Prostate gland (tissue), 2 donors: Measurements from ENCODE around the gene CRYZ. TPM values are rescaled to one million over a fixed set of nuclear protein-coding genes. Genes with fewer than 3 reads are reported as not detected.

Experiments
- DNase-seq: peaks from one replicate; pipeline ENCODE4 v3.0.0-alpha.2; 2019; ENCODE audit warnings: low spot score
- H3K27ac ChIP-seq, 2 donors: fragments of 200-600 bp; sonication (generic); 2 replicates each; pipeline ENCODE4 v1.5.1; 2017 to 2019
- H3K27me3 ChIP-seq: fragments of 200-600 bp; sonication (generic); replicated peaks from 2 replicates; pipeline ENCODE4 v1.5.1; 2019; ENCODE audit not compliant: insufficient read depth
- H3K36me3 ChIP-seq, 2 donors: fragments of 200-600 bp; sonication (generic); 1 replicate in 1 of 2; 2 replicates in 1 of 2; pipeline versions ENCODE4 v1.5.1 to v1.8.1; 2017 to 2019
- H3K4me1 ChIP-seq: fragments of 200-600 bp; sonication (generic); replicated peaks from 2 replicates; pipeline ENCODE4 v1.5.1; 2019
- H3K4me3 ChIP-seq, 2 donors: fragments of 200-600 bp; sonication (generic); 2 replicates each; pipeline ENCODE4 v1.5.1; 2017 to 2019
- H3K9me3 ChIP-seq: fragments of 200-600 bp; sonication (generic); 2 replicates; pipeline ENCODE4 v1.5.1; 2017
- POLR2A ChIP-seq: fragments of 450-650 bp; IDR thresholded peaks from one replicate; pipeline ENCODE4 v1.6.1; 2016; ENCODE audit warnings: antibody characterized with exemption, mild to moderate bottlenecking
- POLR2AphosphoS5 ChIP-seq: sonication (generic); formaldehyde crosslinking; IDR thresholded peaks from one replicate; pipeline ENCODE4 v1.6.1; 2017; ENCODE audit warnings: antibody characterized with exemption
- WGBS: methylation state at CpG from one replicate; pipeline ENCODE4 v1.1.5; 2018; 5-methylcytosine and 5-hydroxymethylcytosine counted together
- intact Hi-C: fragments of 100-400 bp; cut with DNase I; formaldehyde crosslinking; loops from one replicate; pipeline ENCODE4 v1.14.2; 2022
- total RNA-seq, 2 donors: library from RNA; depleted of rRNA; stranded (reverse); fragments of >200 nt; gene quantifications; one replicate each; pipeline ENCODE4 v1.1.0, GENCODE V29; 2016
- TF ChIP-seq, protein P1 (sequence below), 4 experiments: fragments of 200-600 bp in 2 of 4; fragments of 450-650 bp in 2 of 4; sonication (generic) in 2 of 4; IDR thresholded peaks; 1 replicate in 3 of 4; 2 replicates in 1 of 4; pipeline ENCODE4 v1.5.1; 2016 to 2019; ENCODE audit warnings: antibody characterized with exemption in 4 of 4, mild to moderate bottlenecking in 2 of 4, moderate library complexity in 2 of 4

CRYZ gene
- total RNA-seq, 2 donors from 2014 or later = 21.2 to 41.9 TPM

DNA sequence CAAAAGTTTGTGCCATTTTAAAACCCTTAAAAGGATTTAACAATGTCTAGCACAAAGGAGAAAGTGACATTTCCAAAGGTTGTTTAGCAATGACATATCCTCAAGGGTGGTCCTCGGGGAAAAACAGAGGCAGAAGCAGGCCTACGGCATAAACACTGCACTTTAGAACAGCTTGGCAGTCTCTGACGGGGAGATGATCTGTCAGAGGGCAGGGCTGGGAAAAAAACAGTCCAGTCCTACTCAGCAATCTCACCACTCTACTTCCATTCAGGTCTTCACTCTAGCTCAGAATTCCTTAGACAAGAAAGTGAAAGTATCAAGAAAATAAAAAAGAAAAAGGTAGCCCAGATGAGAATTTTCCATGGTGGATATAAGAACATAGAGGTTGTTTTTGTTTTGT is 4.1 kb downstream of the CRYZ start:
- no peak for DNase-seq
- no peak overlapping the region for H3K4me3 ChIP-seq
- intact Hi-C loops = no loop called here
- WGBS = 83% methylated on average over 3 of the region's 3 CpGs
- no peaks in the 10 kb centered on the region for H3K9me3 ChIP-seq
- no peak overlapping the region for H3K27ac ChIP-seq
- no peaks in the 10 kb centered on the region for H3K36me3 ChIP-seq
- H3K4me1 ChIP-seq = no peaks in the 10 kb centered on the region
- TF ChIP-seq, protein P1, sequence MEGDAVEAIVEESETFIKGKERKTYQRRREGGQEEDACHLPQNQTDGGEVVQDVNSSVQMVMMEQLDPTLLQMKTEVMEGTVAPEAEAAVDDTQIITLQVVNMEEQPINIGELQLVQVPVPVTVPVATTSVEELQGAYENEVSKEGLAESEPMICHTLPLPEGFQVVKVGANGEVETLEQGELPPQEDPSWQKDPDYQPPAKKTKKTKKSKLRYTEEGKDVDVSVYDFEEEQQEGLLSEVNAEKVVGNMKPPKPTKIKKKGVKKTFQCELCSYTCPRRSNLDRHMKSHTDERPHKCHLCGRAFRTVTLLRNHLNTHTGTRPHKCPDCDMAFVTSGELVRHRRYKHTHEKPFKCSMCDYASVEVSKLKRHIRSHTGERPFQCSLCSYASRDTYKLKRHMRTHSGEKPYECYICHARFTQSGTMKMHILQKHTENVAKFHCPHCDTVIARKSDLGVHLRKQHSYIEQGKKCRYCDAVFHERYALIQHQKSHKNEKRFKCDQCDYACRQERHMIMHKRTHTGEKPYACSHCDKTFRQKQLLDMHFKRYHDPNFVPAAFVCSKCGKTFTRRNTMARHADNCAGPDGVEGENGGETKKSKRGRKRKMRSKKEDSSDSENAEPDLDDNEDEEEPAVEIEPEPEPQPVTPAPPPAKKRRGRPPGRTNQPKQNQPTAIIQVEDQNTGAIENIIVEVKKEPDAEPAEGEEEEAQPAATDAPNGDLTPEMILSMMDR (IDR thresholded peaks at IDR 0.05) = no peak
- TF ChIP-seq POLR2AphosphoS5 = no peak
- no peak for TF ChIP-seq POLR2A
- H3K27me3 ChIP-seq = no peaks in the 10 kb centered on the region

DNA sequence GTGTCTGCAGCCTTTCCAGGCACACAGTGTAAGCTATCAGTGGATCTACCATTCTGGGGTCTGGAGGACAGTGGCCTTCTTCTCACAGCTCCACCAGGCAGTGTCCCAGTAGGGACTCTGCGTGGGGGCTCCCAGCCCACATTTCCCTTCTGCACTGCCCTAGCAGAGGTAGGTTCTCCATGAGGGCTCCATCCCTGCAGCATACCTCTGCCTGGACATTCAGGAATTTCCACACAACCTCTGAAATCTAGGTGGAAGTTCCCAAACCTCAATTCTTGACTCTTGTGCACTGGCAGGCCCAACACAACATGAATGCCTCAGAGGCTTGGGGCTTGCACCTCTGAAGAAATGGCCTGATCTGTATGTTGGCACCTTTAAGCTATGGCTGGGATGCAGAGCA is 6.8 kb downstream of the CRYZ start:
- Histone ChIP-seq H3K27me3 (no peaks in the 10 kb centered on the region), H3K4me3 (no peak overlapping the region), H3K27ac (no peak overlapping the region), H3K4me1 (no peaks in the 10 kb centered on the region), H3K36me3 (no peaks in the 10 kb centered on the region), H3K9me3 (no peaks in the 10 kb centered on the region)
- DNase-seq = no peak
- intact Hi-C loops = no loop called here
- TF ChIP-seq POLR2A (no peak), POLR2AphosphoS5 (no peak)
- TF ChIP-seq, protein P1 (IDR thresholded peaks at IDR 0.05) = no peak
- 100% methylated on average over 1 of the region's 1 CpG for WGBS

DNA sequence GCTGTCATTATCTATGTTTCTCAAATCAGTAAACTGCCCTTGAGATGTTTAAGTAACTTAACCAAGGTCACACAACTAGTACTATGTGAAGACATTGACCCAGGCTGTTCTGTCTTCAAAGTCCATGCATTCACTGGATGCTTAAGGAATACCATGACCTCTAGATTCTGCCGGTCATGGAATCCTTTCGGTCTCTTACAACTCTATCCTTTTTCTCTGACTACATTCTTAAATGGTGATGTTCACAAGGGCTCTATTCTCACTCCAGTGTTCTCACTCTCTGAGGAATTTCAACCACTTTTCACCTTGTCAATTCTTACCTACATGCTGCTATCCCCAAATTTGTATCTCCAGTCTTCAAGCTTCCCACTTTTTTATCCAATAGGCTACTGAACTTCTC is 15.2 kb downstream of the CRYZ start:
- Histone ChIP-seq H3K27ac (no peak overlapping the region), H3K36me3 (no peaks in the 10 kb centered on the region), H3K4me3 (no peak overlapping the region), H3K9me3 (no peaks in the 10 kb centered on the region), H3K4me1 (no peaks in the 10 kb centered on the region), H3K27me3 (no peaks in the 10 kb centered on the region)
- no peak for DNase-seq
- TF ChIP-seq, protein P1 (IDR thresholded peaks at IDR 0.05) = no peak
- no peak for TF ChIP-seq POLR2A
- intact Hi-C loops = no loop called here
- 98% methylated on average over 2 of the region's 2 CpGs for WGBS

DNA sequence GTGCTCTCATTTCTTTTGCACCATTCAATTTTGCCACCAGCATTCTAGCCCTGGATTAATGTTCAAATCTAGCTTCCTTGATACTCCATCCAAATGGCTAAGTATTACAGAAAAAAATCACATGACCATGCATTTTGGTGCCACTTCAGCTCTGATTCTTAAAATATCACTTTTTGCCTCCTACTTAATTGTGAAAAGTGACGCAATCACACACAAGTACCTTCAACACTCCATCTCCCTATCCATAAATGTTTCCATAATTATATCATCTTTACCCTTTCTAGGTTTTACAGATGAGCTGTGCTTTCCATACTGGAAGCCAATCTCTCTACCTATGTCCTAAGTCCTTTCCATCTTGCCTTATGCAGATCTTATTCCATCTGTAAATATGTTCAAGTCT is 16.0 kb downstream of the CRYZ start:
- Histone ChIP-seq H3K27ac (no peak overlapping the region), H3K36me3 (no peaks in the 10 kb centered on the region), H3K4me3 (no peak overlapping the region), H3K4me1 (no peaks in the 10 kb centered on the region), H3K9me3 (no peaks in the 10 kb centered on the region), H3K27me3 (no peaks in the 10 kb centered on the region)
- DNase-seq = no peak
- TF ChIP-seq, protein P1 (IDR thresholded peaks at IDR 0.05) = no peak
- TF ChIP-seq POLR2A = no peak
- TF ChIP-seq POLR2AphosphoS5 = no peak
- intact Hi-C loops = no loop called here
- WGBS = 100% methylated on average over 1 of the region's 1 CpG

DNA sequence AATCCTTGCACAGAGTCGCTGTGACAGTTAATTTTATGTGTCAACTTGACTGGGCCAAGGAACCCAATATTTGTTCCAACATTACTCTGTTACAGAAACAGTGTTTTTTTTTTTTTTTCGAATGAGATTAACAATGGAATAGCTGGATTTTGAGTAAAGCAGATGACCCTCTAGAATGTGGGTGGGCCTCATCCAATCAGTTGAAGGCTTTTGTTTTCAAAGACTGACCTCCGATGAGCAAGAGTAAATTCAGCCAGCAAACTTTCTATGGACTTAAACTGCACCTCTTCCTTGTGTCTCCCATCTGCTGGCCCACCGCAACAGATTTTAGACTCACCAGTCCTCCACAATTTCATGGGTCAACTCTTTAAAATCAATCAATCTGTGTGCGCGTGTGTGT is 17.0 kb downstream of the CRYZ start:
- WGBS = 79% methylated on average over 6 of the region's 6 CpGs
- DNase-seq = no peak
- no peaks in the 10 kb centered on the region for H3K36me3 ChIP-seq

More for the DNA sequence above, 17.0 kb downstream of the CRYZ start:
- intact Hi-C loops = no loop called here
- Histone ChIP-seq H3K9me3 (no peaks in the 10 kb centered on the region), H3K4me1 (no peaks in the 10 kb centered on the region), H3K27me3 (no peaks in the 10 kb centered on the region), H3K4me3 (no peak overlapping the region), H3K27ac (no peak overlapping the region)
- TF ChIP-seq POLR2A (no peak), POLR2AphosphoS5 (no peak)
- TF ChIP-seq, protein P1 (IDR thresholded peaks at IDR 0.05) = no peak
